ENCODE measurements around the gene ADGRB3.

Gene ADGRB3

GRCh38 chr6:69129046-69129445 is 494.0 kb downstream of the ADGRB3 start:
- no peaks in the 10 kb centered on the region for H3K9me3 ChIP-seq
- H3K4me1 ChIP-seq: no peaks in the 10 kb centered on the region
- intact Hi-C loops (cut with DNase I; ENCODE audit: low total_unique reads): no loop called here
- H3K36me3 ChIP-seq: no peaks in the 10 kb centered on the region
- H3K4me3 ChIP-seq: no peak overlapping the region
- no peaks in the 10 kb centered on the region for H3K27me3 ChIP-seq
- no peak overlapping the region for H3K27ac ChIP-seq
- no peak for TF ChIP-seq CTCF (IDR thresholded peaks at IDR 0.05)
- DNase-seq: no peak

DNA sequence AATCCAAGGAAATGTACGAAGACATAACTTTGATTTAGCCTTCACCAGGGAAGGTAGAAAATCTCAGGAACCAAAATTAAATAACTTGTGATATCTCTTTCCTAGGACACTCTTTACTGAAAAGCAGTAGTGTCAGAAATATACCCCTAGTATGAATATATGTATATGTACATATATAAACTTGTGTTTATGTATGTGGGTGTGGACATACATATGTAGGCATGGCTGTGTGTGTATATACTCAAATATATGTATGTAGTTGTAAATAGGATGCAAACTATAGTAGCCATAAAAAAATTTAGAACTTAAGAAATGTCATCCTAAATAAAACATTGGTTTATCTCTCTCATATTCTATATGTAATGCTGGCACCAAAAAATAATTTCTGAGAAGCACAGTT is 500.8 kb downstream of the ADGRB3 start:
- TF ChIP-seq CTCF (IDR thresholded peaks at IDR 0.05): no peak
- no peaks in the 10 kb centered on the region for H3K27me3 ChIP-seq
- no peaks in the 10 kb centered on the region for H3K36me3 ChIP-seq
- DNase-seq: no peak
- H3K4me3 ChIP-seq: no peak overlapping the region
- intact Hi-C loops (cut with DNase I; ENCODE audit: low total_unique reads): no loop called here
- no peak overlapping the region for H3K27ac ChIP-seq
- peaks cover 0 to 5% (median 2%) of the 10 kb centered on the region in 4 donors for H3K4me1 ChIP-seq
- H3K9me3 ChIP-seq: no peaks in the 10 kb centered on the region

GRCh38 chr6:69138148-69138547 is 503.1 kb downstream of the ADGRB3 start:
- Histone ChIP-seq H3K27me3 (no peaks in the 10 kb centered on the region), H3K4me1 (peaks cover 0 to 5% (median 2%) of the 10 kb centered on the region in 4 donors), H3K4me3 (no peak overlapping the region), H3K9me3 (no peaks in the 10 kb centered on the region), H3K36me3 (no peaks in the 10 kb centered on the region), H3K27ac (no peak overlapping the region)
- TF ChIP-seq CTCF (IDR thresholded peaks at IDR 0.05): no peak
- DNase-seq: no peak
- intact Hi-C loops (cut with DNase I; ENCODE audit: low total_unique reads): no loop called here

DNA sequence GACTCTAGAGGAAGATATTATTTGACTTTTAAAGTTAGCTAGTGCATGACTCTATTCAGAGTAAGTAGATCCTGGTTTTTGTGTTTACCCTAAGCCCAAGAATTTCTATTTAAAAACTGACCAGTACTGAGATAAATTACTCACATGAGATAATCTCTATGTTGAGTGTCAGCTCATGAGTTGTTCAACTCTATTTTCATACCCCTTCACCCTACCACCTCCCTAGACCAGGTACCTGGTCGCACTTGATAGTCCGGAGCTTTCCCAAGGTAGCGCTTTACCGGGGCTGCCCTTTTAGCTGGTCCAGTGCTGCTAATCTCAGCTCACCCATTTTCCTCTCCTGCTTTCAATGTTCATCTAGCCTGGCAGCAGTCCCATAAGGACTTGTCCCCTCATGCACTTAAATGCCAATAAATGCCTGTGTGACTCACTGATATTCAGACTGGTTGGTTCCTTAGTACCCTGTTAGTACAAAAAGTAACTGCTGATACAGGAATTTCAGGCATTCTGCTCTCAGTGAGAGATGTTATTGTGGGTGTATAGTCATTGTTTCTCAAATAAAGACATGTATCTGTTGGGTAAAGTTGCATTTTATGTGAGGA is 503.9 kb downstream of the ADGRB3 start:
- Histone ChIP-seq H3K4me1 (peaks cover 0 to 5% (median 2%) of the 10 kb centered on the region in 4 donors), H3K27me3 (no peaks in the 10 kb centered on the region), H3K4me3 (no peak overlapping the region), H3K9me3 (no peaks in the 10 kb centered on the region), H3K36me3 (no peaks in the 10 kb centered on the region), H3K27ac (no peak overlapping the region)
- intact Hi-C loops (cut with DNase I; ENCODE audit: low total_unique reads): no loop called here
- no peak for DNase-seq
- TF ChIP-seq CTCF (IDR thresholded peaks at IDR 0.05): no peak

- no peak for DNase-seq
- H3K4me3 ChIP-seq: no peak overlapping the region
- no peaks in the 10 kb centered on the region for H3K36me3 ChIP-seq
- no peak overlapping the region for H3K27ac ChIP-seq
- intact Hi-C loops (cut with DNase I; ENCODE audit: low total_unique reads): no loop called here
- TF ChIP-seq CTCF (IDR thresholded peaks at IDR 0.05): no peak
- H3K4me1 ChIP-seq: no peaks in the 10 kb centered on the region
- H3K27me3 ChIP-seq: no peaks in the 10 kb centered on the region
- no peaks in the 10 kb centered on the region for H3K9me3 ChIP-seq
These were observed 510.0 kb downstream of the ADGRB3 start for GRCh38 chr6:69145062-69145461.

DNA sequence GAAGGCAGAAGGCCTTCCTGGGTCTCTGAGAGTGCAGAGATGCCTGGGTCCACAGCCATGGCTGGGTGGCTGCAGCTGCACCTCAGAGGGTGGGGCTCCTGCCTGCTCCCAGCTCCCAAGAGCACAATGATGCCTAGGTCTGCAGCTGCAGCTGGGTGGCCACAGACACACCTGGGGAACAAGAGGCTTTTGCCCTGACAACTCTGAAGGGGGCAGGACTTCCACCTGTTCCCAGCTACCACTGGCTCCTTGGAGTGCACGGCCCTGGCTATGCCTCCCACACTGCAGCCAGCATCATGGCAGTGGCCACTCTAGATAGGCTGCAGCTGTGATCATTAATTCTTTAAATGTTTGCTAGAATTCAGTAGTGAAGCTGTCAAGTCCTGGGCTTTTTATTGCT is 511.3 kb downstream of the ADGRB3 start:
- H3K36me3 ChIP-seq: no peaks in the 10 kb centered on the region
- DNase-seq: no peak

More for the DNA sequence above, 511.3 kb downstream of the ADGRB3 start:
- intact Hi-C loops (cut with DNase I; ENCODE audit: low total_unique reads): no loop called here
- Histone ChIP-seq H3K4me1 (no peaks in the 10 kb centered on the region), H3K27me3 (no peaks in the 10 kb centered on the region), H3K27ac (no peak overlapping the region), H3K4me3 (no peak overlapping the region), H3K9me3 (no peaks in the 10 kb centered on the region)
- no peak for TF ChIP-seq CTCF (IDR thresholded peaks at IDR 0.05)
